GM12878 (cell line): ENCODE results near the gene PRKRA. TPM values are rescaled to one million over a fixed set of nuclear protein-coding genes. Genes with fewer than 3 reads are reported as not detected.

Experiments
- HSF1 ChIP-seq: fragments of 150-350 bp; IDR thresholded peaks from 2 replicates; pipeline ENCODE4 v1.6.1; 2014; ENCODE audit warnings: mild to moderate bottlenecking, low read depth, low read length
- MYB ChIP-seq: fragments of 150-350 bp; IDR thresholded peaks from 2 replicates; pipeline ENCODE4 v1.6.1; 2014; ENCODE audit warnings: mild to moderate bottlenecking, low read depth, low read length, borderline replicate concordance
- MYC ChIP-seq: IDR thresholded peaks from 2 replicates; pipeline ENCODE4 v1.6.1; 2011; ENCODE audit warnings: mild to moderate bottlenecking, low read length, moderate library complexity, inconsistent platforms; ENCODE audit not compliant: insufficient read depth, insufficient replicate concordance, insufficient read length, severe bottlenecking
- polyA plus RNA-seq, 11 experiments: library from polyadenylated mRNA; depleted of rRNA in 4 of 11; unstranded in 6 of 11; stranded (reverse) in 5 of 11; fragments of >200 nt; fragmentation: Nextera tagmentation in 4 of 11; fragmentation: Illumina TruSeq in 1 of 11; extraction: Ambion mirVana in 4 of 11; extraction: Trizol in 1 of 11; gene quantifications; 1 replicate in 1 of 11; 2 replicates in 10 of 11; pipeline versions ENCODE4 v1.2.1 to v1.2.3, GENCODE V29; 2011 to 2016; ENCODE audit warnings: inconsistent platforms in 2 of 11, missing spikeins in 2 of 11, low read depth in 1 of 11
- total RNA-seq, 4 experiments: library from RNA; depleted of rRNA in 3 of 4; stranded (reverse); fragments of >200 nt in 3 of 4; fragmentation: Illumina TruSeq in 1 of 4; extraction: Trizol in 1 of 4; gene quantifications; 2 replicates each; pipeline versions ENCODE4 v1.2.1 to v1.2.3, GENCODE V29; 2013 to 2021
- TF ChIP-seq, protein P1 (sequence below): fragments of 450-650 bp; IDR thresholded peaks from 2 replicates; pipeline ENCODE4 v1.6.1; 2017; ENCODE audit warnings: mild to moderate bottlenecking
- TF ChIP-seq, protein P2 (sequence below): fragments of 450-650 bp; IDR thresholded peaks from 2 replicates; pipeline ENCODE4 v1.6.1; 2017; ENCODE audit warnings: mild to moderate bottlenecking, low read depth, inconsistent platforms; ENCODE audit not compliant: poor library complexity, severe bottlenecking

Gene PRKRA
- total and polyA plus RNA-seq, 10 of the 15 experiments (the other 5 are each of a cell fraction or from before 2014, with no cell fraction given), result 19.1 to 75.6 (median 51.7) TPM

DNA sequence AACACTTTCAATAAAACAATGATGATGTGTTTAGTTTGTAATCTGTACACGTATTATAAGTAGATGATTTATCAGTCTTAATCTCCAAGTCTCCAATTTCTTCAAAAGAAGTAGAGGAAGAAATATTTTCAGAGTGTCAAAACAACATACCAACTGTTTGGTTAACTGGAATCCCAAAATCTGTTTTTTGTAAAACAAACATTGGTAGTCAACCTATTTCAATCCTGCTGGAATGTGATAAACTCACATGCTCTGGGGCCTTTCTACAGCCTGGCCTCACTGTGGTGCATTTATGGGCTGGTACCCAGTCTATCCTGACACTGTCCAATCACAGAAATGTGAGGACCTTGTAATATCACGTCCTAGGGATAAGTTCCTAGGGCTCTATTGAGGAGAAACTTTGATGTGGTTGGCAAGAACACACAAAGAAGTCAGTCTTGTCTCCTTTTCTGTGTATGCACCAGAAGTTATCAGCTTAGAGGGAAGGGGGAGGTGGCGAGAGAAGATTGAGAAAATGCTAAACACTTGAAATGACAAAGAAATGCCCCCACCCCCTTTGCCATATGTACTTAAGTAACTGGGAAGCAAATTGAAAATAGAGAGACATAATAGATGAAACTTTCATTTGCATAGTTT lies 47.2 kb downstream of the PRKRA start (continued):
- TF ChIP-seq, protein P1, sequence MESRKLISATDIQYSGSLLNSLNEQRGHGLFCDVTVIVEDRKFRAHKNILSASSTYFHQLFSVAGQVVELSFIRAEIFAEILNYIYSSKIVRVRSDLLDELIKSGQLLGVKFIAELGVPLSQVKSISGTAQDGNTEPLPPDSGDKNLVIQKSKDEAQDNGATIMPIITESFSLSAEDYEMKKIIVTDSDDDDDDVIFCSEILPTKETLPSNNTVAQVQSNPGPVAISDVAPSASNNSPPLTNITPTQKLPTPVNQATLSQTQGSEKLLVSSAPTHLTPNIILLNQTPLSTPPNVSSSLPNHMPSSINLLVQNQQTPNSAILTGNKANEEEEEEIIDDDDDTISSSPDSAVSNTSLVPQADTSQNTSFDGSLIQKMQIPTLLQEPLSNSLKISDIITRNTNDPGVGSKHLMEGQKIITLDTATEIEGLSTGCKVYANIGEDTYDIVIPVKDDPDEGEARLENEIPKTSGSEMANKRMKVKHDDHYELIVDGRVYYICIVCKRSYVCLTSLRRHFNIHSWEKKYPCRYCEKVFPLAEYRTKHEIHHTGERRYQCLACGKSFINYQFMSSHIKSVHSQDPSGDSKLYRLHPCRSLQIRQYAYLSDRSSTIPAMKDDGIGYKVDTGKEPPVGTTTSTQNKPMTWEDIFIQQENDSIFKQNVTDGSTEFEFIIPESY, result no peak
- TF ChIP-seq MYC, result no peak
- TF ChIP-seq, protein P2, sequence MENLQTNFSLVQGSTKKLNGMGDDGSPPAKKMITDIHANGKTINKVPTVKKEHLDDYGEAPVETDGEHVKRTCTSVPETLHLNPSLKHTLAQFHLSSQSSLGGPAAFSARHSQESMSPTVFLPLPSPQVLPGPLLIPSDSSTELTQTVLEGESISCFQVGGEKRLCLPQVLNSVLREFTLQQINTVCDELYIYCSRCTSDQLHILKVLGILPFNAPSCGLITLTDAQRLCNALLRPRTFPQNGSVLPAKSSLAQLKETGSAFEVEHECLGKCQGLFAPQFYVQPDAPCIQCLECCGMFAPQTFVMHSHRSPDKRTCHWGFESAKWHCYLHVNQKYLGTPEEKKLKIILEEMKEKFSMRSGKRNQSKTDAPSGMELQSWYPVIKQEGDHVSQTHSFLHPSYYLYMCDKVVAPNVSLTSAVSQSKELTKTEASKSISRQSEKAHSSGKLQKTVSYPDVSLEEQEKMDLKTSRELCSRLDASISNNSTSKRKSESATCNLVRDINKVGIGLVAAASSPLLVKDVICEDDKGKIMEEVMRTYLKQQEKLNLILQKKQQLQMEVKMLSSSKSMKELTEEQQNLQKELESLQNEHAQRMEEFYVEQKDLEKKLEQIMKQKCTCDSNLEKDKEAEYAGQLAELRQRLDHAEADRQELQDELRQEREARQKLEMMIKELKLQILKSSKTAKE, result no peak
- TF ChIP-seq MYB, result no peak
- TF ChIP-seq HSF1, result no peak
